HL-60 (cell line): Measurements from ENCODE around the gene SRBD1.

ENCODE experiments used
- GABPA ChIP-seq: IDR thresholded peaks from 2 replicates; pipeline ENCODE4 v1.6.1; 2012; ENCODE audit warnings: low read depth
- POLR2AphosphoS5 ChIP-seq: IDR thresholded peaks from 2 replicates; pipeline ENCODE4 v1.6.1; 2012; ENCODE audit warnings: low read depth
- REST ChIP-seq: IDR thresholded peaks from 2 replicates; pipeline ENCODE4 v1.6.1; 2012; ENCODE audit warnings: low read depth; ENCODE audit not compliant: insufficient replicate concordance
- SPI1 ChIP-seq: IDR thresholded peaks from 2 replicates; pipeline ENCODE4 v1.6.1; 2012; ENCODE audit warnings: low read depth, mild to moderate bottlenecking, borderline replicate concordance
- TF ChIP-seq, protein P1 (sequence below): IDR thresholded peaks from one replicate; pipeline ENCODE4 v1.5.1; 2011; ENCODE audit warnings: low read length, control low read depth, inconsistent platforms; ENCODE audit not compliant: insufficient read depth

DNA sequence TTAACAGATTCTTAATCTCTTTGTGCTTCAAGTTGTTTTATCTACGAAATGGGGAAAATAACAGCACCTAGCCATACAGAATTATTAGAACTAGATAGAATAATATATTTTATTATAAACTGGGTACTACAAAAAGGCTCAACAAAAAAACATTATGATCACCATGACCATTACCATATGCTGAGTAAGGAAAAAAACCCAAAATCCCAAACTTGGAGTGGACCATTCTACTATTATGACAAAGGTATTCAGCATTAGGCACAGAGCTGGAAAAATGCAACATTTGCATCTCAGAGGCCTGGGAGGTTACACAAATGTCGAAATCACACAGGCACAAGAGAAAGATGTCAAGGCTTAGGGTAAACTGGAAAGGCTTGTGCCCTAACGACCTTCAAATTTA lies 162.8 kb downstream of the SRBD1 start:
- TF ChIP-seq, protein P1, sequence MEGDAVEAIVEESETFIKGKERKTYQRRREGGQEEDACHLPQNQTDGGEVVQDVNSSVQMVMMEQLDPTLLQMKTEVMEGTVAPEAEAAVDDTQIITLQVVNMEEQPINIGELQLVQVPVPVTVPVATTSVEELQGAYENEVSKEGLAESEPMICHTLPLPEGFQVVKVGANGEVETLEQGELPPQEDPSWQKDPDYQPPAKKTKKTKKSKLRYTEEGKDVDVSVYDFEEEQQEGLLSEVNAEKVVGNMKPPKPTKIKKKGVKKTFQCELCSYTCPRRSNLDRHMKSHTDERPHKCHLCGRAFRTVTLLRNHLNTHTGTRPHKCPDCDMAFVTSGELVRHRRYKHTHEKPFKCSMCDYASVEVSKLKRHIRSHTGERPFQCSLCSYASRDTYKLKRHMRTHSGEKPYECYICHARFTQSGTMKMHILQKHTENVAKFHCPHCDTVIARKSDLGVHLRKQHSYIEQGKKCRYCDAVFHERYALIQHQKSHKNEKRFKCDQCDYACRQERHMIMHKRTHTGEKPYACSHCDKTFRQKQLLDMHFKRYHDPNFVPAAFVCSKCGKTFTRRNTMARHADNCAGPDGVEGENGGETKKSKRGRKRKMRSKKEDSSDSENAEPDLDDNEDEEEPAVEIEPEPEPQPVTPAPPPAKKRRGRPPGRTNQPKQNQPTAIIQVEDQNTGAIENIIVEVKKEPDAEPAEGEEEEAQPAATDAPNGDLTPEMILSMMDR: no peak
- no peak for TF ChIP-seq GABPA
- TF ChIP-seq REST: no peak
- no peak for TF ChIP-seq SPI1
- no peak for TF ChIP-seq POLR2AphosphoS5
